Suprapubic skin (tissue), 3 donors: ENCODE results near the gene GDE1.

Experiments
- CTCF ChIP-seq, 2 donors: fragments of 200-600 bp in 1 of 2; fragments of 450-650 bp in 1 of 2; sonication (generic) in 1 of 2; IDR thresholded peaks; one replicate each; pipeline ENCODE4 v1.5.1; 2016 to 2019; ENCODE audit warnings: antibody characterized with exemption in 2 of 2, mild to moderate bottlenecking in 1 of 2, moderate library complexity in 1 of 2
- EP300 ChIP-seq: sonication (generic); formaldehyde crosslinking; IDR thresholded peaks from one replicate; pipeline ENCODE4 v1.6.1; 2017; ENCODE audit warnings: antibody characterized with exemption
- POLR2A ChIP-seq, 2 donors: fragments of 450-650 bp; IDR thresholded peaks; one replicate each; pipeline ENCODE4 v1.6.1; 2017; ENCODE audit warnings: antibody characterized with exemption in 2 of 2, mild to moderate bottlenecking in 2 of 2, moderate library complexity in 2 of 2

GRCh38 chr16:19506965-19507364 is 14.9 kb downstream of the GDE1 start:
- no peak for TF ChIP-seq CTCF (IDR thresholded peaks at IDR 0.05)
- no peak for TF ChIP-seq POLR2A (IDR thresholded peaks at IDR 0.05)
- TF ChIP-seq EP300: no peak
